ACC112 (cell line): ENCODE results near the gene RALA.
A peak's percentile ranks its signal among the peaks of the same experiment; 100 is the strongest.

ENCODE experiments used
- H2AFZ ChIP-seq: fragments of 200-600 bp; sonication (generic); one replicate; pipeline ENCODE4 v1.6.0; 2017; ENCODE audit warnings: antibody characterized with exemption, low read length; ENCODE audit not compliant: unreplicated experiment
- H3K27ac ChIP-seq: fragments of 200-600 bp; sonication (generic); 2 replicates; pipeline ENCODE4 v1.5.1; 2014; ENCODE audit warnings: low read depth, mild to moderate bottlenecking, antibody characterized with exemption, low read length, moderate library complexity
- H3K27me3 ChIP-seq: fragments of 200-600 bp; sonication (generic); 2 replicates; pipeline ENCODE4 v1.6.1; 2014; ENCODE audit warnings: mild to moderate bottlenecking, antibody characterized with exemption, low read length, moderate library complexity, mixed read lengths; ENCODE audit not compliant: insufficient read depth
- H3K36me3 ChIP-seq: fragments of 200-600 bp; sonication (generic); 2 replicates; pipeline ENCODE4 v1.6.1; 2016; ENCODE audit warnings: mild to moderate bottlenecking, antibody characterized with exemption, low read length, moderate library complexity, mixed read lengths; ENCODE audit not compliant: insufficient read depth
- H3K4me1 ChIP-seq: fragments of 200-600 bp; sonication (generic); one replicate; pipeline ENCODE4 v1.6.1; 2016; ENCODE audit warnings: low read length, mixed read lengths; ENCODE audit not compliant: insufficient read depth, unreplicated experiment, control insufficient read depth
- H3K4me3 ChIP-seq: fragments of 200-600 bp; sonication (generic); 2 replicates; pipeline ENCODE4 v1.5.1; 2014; ENCODE audit warnings: mild to moderate bottlenecking, low read depth, low read length
- H3K79me2 ChIP-seq: fragments of 200-600 bp; sonication (generic); one replicate; pipeline ENCODE4 v1.6.0; 2016; ENCODE audit warnings: low read length; ENCODE audit not compliant: control insufficient read depth, unreplicated experiment, insufficient read depth

Gene RALA

DNA sequence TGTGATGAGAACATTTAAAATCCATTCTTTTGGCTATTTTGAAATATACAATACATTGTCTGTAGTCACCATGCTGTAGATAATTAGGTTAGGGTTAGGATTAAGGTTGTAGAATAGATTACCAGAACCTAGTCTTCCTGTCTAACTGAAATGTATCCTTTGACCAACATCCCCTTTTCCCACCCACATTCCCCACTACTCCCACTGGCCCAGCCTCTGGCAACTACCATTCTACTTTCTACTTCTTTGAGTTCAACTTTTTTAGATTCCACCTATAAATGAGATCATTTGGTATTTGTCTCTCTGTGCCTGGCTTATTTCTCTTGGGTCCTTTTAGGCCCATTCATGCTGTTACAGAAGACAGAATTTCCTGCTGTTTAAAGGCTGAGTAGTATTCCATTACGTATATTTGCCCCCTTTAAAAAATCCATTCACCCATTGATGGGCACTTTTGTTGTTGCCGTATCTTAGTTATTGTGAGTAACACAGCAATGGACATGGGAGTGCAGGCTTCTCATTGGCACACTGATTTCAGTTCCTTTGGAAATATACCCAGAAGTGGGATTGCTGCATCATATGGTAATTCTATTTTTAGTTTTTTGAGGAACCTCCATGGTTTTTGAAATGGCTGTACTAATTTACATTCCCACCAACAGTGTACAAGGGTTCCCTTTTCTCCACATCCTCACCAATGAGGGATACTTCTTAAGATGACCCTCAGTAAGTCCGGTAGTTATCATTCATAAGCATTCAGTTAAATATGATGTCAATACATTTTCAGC is 104.0 kb downstream of the RALA start:
- Histone ChIP-seq H3K36me3 (no peaks in the 10 kb centered on the region), H3K27ac (no peak overlapping the region), H3K4me3 (no peak overlapping the region), H3K79me2 (no peaks in the 10 kb centered on the region), H2AFZ (no peak overlapping the region), H3K27me3 (no peaks in the 10 kb centered on the region), H3K4me1 (no peaks in the 10 kb centered on the region)

DNA sequence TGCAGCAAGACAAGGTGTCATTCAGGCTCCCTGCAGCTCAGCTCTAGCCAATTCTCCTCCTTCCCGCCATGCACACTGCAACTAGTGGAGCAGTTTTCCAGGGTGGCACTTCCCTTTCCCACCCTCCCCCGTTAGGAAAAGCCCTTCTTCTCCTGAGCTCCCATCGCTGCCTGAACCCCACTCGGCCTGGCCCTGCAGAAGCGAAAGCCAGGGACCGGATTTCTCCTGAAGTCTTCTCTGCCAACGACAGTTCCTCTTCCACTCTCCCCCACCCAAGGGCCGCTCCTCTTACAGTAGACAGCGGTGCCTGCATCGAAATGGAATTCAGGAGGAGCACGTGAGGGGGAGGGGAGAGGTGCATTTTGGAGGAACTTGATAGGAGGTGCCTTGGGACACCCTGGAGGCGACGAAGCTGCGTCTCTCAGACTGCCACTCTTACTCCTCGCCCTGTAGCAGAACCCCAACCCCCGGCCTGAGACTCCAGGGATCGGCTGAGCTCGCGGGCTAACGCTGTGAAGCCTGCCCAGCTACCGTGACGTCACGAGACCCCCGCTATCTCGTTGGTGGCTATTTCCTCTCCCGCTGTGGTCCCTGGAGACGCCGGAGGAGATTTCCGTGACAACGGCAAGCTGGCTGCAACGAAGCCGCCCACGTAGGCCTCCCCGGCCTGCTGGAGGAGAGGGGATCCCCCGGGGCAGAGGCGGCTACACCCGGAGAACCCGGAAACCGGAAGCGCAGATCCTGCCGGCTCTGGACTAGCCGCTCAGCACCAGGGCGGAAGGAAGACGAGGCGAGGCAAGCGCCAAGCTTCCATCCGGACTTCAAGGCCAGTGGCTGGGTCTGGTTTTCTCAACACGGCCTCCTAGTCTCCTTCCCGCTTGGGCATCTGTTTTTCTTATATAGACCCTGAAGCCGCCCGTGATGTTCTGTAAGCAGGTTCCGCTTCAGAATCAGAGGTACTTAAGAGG is 109.7 kb downstream of the RALA start:
- Histone ChIP-seq H3K27me3 (no peaks in the 10 kb centered on the region), H3K4me3 (peak overlapping the region; percentile 83), H3K36me3 (no peaks in the 10 kb centered on the region), H2AFZ (peak overlapping the region; percentile 93), H3K4me1 (peaks cover 15% of the 10 kb centered on the region), H3K27ac (peak overlapping the region; percentile 92), H3K79me2 (peaks cover 13% of the 10 kb centered on the region)

DNA sequence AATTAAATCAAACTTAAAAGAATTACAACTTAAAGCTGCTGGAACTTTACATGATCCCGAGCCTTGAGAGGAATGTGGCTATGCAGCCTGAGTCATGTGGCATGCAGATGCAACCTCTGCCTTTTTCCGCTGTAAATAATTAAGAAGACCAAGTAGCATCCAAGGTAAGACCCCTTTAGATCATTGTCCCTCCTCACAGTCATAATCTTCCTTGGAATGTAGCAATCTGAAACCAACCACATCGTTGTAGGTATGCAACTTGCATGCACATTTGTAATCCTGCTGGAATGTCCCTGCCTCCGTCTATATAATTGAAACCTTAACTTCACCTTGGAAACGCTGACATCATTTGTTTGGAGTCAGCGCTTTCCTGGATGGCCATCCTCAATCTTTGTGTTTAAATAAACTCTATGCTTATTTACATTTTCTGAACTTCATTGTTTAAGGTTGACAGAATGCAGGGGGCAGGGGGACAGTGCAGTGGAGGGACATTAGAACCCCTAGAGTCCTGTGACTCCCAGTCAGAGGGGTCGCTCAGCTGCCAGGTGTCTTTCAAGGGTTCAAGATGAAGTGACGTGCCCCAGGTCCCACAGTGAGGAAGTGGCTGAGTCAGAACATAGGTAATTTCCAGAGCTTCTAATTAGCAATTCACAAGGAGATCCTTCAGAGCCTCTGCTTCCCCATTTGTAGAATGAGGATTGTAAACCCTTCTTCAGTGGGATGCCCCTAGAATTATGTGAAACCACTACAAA is 110.7 kb downstream of the RALA start:
- Histone ChIP-seq H3K4me3 (peak overlapping the region; percentile 83), H2AFZ (peak overlapping the region; percentile 93), H3K27ac (peak overlapping the region; percentile 92)

DNA sequence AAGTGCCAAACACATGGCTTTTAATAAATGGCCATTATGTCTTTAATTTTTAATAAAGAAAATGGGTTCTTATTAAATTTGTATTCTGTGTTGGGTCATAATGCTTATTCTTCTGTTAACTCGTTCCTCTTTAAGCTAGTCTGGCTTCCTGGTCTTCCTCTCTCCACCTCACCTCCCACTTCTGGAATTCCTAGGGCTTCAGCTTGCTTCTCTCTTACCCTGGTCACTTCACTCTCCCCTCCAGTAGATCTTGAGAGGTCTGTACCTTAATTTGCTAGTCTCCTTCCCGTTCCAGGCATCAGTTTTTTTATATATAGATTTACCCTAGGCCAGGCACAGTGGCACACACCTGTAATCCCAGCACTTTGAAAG is 111.2 kb downstream of the RALA start:
- peaks cover 15% of the 10 kb centered on the region for H3K4me1 ChIP-seq
- peaks cover 13% of the 10 kb centered on the region for H3K79me2 ChIP-seq
- H3K4me3 ChIP-seq = peak overlapping the region; percentile 83
- peak overlapping the region; percentile 92 for H3K27ac ChIP-seq
- H2AFZ ChIP-seq = no peak overlapping the region
- no peaks in the 10 kb centered on the region for H3K36me3 ChIP-seq
- H3K27me3 ChIP-seq = no peaks in the 10 kb centered on the region

More for the DNA sequence above, 110.7 kb downstream of the RALA start:
- Histone ChIP-seq H3K27me3 (no peaks in the 10 kb centered on the region), H3K4me1 (peaks cover 15% of the 10 kb centered on the region), H3K36me3 (no peaks in the 10 kb centered on the region), H3K79me2 (peaks cover 13% of the 10 kb centered on the region)

DNA sequence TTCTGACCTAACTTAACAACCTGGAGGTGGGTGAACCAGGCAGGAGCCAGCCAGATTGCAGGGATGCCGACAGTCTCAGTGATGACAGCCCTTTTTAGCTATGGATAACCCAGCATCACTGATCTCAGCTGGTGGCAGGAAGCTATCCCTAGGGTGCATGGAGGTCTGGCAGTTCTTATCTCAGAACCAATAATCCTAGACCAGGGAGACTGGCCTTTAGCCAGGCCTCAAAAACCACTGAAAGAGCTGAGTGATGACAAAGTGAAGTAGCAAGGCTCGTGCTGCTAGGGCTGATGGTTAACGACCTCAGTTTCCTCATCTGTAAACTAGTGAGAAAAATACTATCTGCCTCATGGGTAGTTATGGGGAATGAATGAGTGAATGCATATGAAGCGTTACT is 112.5 kb downstream of the RALA start:
- H3K4me3 ChIP-seq = no peak overlapping the region
- H3K4me1 ChIP-seq = peaks cover 15% of the 10 kb centered on the region
- H3K27ac ChIP-seq = no peak overlapping the region
- H2AFZ ChIP-seq = no peak overlapping the region
- no peaks in the 10 kb centered on the region for H3K27me3 ChIP-seq
- peaks cover 13% of the 10 kb centered on the region for H3K79me2 ChIP-seq
- no peaks in the 10 kb centered on the region for H3K36me3 ChIP-seq

DNA sequence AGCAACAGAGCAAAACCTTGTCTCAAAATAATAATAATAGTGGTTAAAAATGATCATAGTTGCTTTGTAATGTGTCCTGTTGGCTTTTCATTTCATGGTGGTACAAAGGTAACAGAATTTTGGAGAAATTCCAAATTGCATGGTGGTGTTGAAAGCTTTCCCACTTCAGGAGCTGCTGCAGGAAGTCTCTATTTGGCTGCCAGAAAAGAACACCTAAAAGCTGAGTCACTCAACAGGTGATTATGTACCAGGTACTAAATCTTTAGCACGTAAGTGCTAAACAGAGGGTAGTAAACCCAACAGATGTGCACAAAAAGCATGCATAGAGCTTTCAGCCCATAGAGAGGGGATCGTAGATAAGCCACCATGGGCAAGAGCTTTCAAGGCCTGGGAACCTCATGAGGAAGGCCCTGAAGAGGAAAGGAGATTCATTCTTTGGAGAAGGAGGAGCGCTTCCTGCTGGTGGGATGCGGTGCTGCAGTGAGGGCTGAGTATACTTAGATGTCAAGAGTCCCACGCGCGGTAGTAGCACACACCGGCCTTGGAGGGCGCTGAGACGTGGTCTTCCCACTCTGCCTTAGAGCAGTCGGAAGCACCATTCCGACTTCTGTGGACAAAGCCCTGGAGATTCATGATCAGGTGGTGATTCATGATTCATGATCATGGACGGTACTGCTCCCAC is 118.7 kb downstream of the RALA start:
- Histone ChIP-seq H3K36me3 (no peaks in the 10 kb centered on the region), H3K27ac (no peak overlapping the region), H3K4me3 (no peak overlapping the region), H3K27me3 (no peaks in the 10 kb centered on the region), H2AFZ (no peak overlapping the region), H3K79me2 (peaks cover under 1% of the 10 kb centered on the region), H3K4me1 (peaks cover 4% of the 10 kb centered on the region)

DNA sequence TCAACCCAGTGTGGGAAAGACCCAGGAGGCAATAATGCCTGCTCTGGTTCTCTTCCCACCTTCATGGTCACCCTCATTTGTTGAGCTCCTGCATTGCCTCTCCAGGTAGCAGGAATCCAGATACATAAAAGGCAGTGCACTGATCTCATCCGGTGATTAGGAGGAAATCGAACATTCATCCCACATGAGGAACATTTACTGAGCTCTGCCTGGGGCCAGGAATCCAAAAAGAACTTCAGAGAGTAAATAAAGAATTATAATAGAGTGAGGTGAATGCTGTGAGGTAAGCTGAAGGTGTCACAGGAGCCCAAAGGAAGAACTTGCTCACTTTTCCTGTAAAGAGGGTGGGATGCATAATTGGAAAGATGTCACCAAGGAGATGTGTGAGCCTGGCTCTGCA is 121.2 kb downstream of the RALA start:
- Histone ChIP-seq H3K4me1 (peaks cover 13% of the 10 kb centered on the region), H3K79me2 (no peaks in the 10 kb centered on the region), H3K4me3 (no peak overlapping the region), H3K27ac (no peak overlapping the region), H3K36me3 (no peaks in the 10 kb centered on the region), H3K27me3 (no peaks in the 10 kb centered on the region), H2AFZ (no peak overlapping the region)

DNA sequence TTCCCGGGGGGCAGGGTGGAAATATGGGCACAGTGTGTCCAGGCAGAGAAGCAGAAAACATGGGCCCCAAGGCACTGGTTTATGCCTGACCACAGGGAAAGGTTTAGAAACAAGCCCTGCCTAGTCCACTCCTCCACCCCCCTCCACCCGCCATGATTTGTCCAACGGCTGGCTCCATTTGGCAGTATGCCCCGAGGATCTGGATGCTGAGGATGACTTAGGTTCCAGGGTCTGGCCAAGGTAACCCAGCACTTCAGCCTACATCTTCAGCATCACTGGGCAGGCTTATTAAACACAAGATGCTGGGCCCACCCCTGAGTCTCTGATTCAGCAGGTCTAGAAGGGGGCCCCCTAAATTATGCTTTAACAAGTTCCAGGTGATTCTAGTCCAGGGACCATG is 121.9 kb downstream of the RALA start:
- H3K79me2 ChIP-seq = no peaks in the 10 kb centered on the region
- no peaks in the 10 kb centered on the region for H3K27me3 ChIP-seq
- no peak overlapping the region for H3K27ac ChIP-seq

DNA sequence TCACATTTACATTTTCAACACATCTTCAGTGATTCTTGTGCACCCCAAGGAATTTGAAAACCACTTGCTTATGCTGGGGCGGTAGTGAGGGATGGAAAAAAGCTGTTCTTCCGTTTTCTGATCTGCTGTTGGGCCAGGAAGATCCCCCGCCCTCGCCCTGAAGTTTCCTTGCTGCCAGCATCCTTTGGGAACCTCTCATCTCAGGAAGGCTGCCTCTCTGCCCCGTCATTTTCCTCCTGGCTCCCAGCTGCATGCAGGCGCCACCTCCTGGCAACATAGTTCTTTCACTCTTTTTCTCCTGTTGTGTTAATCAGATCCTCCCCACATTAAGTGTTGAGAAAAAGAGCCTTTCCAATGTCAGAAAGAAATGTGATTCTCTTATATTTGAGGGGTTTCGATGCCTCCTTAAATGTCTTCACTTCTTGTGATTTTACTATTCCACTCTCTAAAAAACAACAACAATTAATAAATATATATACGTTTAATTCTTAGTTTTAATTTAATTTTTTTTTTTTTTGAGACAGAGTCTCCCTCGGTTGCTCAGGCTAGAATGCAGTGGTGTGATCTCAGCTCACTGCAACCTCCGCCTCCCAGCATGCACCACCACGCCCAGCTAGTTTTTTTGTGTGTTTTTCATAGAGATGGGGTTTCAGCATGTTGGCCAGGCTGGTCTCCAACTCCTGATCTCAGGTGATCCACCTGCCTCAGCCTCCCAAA is 122.9 kb downstream of the RALA start:
- peaks cover 13% of the 10 kb centered on the region for H3K4me1 ChIP-seq
- H3K36me3 ChIP-seq = no peaks in the 10 kb centered on the region
- H3K27ac ChIP-seq = no peak overlapping the region
- H3K27me3 ChIP-seq = no peaks in the 10 kb centered on the region
- H3K79me2 ChIP-seq = no peaks in the 10 kb centered on the region
- H3K4me3 ChIP-seq = no peak overlapping the region
- H2AFZ ChIP-seq = no peak overlapping the region

More for the DNA sequence above, 121.9 kb downstream of the RALA start:
- Histone ChIP-seq H2AFZ (no peak overlapping the region), H3K4me3 (no peak overlapping the region), H3K4me1 (peaks cover 13% of the 10 kb centered on the region), H3K36me3 (no peaks in the 10 kb centered on the region)
